Stimulated activated CD8-positive, alpha-beta memory T cell treated with anti-CD3 and anti-CD28 coated beads, Interleukin-4, amount 100 ng/mL, for 24 hours (primary cell): ENCODE data around the gene PNKD.

ENCODE experiments used
- DNase-seq: peaks from one replicate; pipeline ENCODE4 v3.0.0-alpha.2; 2020; ENCODE audit warnings: low read depth

The PNKD gene

DNA sequence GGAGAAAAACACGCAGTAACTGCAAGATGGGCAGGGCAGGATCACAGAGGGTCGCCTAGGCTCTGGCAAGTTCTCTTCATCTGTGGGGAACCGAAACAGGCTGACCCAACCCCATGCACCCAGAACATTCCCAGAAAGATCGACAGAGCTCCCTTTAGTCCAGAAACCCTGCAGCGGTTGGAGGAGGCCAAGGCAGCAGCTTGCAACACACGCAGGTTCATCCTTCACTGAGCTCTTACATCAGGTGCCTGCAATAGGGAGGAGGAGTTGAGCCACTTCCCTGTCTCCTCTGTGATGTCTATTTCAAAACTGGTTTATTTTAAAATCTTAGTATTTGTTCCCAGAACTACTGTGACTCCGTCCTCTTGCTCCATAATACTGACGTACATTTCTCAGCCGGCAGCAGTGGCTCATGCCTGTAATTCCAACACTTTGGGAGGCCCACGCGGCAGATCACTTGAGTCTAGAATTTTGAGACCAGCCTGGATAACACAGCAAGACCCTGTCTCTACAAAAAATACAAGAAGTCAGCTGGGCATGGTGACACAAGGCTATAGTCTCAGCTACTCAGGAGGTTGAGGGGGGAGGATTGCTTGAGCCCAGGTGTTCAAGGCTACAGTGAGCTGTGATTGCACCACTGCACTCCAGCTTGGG is 100.2 kb downstream of the PNKD start:
- DNase-seq: no peak

- DNase-seq: no peak
Observed at GRCh38 chr2:218371983-218372350, 101.6 kb downstream of the PNKD start.

GRCh38 chr2:218374795-218375194 is 104.5 kb downstream of the PNKD start:
- no peak for DNase-seq

DNA sequence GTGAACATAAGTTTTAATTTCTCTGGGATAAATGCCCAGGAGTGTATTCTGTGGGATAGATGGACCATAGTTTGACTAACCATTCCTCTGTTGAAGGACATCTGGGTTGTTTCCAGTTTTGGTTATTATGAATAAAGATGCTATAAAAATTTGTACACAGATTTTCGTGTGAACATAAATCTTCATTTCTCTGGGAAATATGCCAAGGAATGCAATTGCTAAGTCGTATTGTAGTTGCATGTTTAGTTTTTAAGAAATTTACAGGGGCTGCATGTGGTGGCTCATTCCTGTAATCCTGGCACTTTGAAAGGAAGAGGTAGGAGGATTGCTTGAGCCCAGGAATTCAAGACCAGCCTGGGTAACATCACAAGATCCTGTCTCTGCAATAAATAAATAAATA is 104.9 kb downstream of the PNKD start:
- DNase-seq: no peak

GRCh38 chr2:218378053-218378452 is 107.7 kb downstream of the PNKD start:
- no peak for DNase-seq

GRCh38 chr2:218381916-218382366 is 111.6 kb downstream of the PNKD start, which contains the start of gene SLC11A1:
TSS of gene SLC11A1 (plus strand) at chr2:218382273. CDS start at chr2:218382369, 96 bp downstream.
- no peak for DNase-seq

- no peak for DNase-seq
Observed at GRCh38 chr2:218382785-218383184, 112.5 kb downstream of the PNKD start.

DNA sequence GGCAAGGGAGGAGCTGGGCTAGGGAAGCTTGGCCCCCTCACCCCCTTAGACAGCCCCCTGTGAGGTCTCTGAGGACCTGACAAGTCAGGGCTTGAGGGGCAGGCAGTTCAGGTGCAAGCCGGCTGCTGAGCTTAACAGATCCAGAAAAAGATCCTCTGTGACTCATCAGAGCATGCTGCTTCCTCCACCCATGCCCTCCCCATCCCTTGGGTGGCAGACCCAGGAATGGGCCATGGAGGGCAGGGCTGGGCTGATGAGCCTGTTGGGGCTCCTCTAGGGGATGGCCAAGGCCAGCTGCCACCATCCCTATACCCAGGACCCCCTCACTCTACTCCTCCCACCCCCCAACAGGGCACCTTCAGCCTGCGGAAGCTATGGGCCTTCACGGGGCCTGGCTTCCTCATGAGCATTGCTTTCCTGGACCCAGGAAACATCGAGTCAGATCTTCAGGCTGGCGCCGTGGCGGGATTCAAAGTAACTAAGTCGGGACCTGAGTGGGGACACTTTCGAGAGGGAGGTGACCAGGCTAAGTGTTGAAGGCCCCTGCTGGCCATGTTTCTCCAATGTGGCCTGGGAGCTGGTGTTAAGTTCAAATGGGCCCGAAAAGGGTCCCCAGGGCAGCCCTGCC is 113.7 kb downstream of the PNKD start:
- no peak for DNase-seq

DNA sequence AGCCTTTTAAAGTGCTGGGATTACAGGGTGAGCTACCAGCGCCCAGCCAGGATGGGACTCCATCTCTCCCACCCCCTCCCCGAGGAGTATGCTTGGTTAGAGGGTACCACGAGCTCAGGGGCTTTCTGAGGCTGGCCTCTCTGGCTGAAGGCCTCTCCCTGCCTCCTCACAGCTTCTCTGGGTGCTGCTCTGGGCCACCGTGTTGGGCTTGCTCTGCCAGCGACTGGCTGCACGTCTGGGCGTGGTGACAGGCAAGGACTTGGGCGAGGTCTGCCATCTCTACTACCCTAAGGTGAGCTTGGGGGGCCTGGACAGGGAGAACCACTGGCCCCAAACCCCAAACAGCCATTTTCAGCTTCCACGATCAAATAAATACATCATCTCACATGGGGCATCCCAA is 114.7 kb downstream of the PNKD start:
- no peak for DNase-seq

DNA sequence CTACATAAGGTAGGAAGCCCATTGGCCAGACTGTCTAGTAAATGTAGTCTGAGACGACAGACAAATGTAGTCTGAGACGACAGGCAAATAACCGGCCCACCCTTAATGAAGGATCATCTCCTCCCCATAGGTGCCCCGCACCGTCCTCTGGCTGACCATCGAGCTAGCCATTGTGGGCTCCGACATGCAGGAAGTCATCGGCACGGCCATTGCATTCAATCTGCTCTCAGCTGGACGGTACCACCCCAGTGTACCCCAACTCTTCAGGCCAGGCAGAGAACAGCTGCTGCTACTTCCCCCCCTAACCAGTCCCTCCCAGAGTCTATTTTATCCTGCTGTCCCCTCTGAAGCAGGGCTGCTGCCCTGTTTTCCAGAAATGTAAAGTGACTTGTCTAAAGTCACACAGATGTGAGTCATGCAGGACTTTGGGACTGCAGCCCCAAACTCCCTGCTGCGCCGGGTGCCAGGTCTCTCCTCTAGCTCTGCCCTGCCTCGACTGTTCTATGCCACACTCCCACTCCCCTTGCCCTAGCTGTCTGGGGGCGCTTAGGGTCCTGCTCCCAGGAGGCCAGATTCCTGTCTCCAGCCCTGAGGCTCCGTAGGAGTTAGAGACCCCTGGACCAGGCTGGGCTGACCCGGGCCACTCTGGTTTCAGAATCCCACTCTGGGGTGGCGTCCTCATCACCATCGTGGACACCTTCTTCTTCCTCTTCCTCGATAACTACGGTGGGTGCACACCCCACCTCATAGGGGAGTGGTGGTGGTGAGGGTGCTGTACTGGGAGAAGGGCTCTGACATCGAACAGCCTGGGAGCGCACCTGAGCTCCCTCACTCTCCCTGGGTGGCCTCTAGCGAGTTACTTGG is 116.4 kb downstream of the PNKD start:
- no peak for DNase-seq

GRCh38 chr2:218387369-218388194 is 117.3 kb downstream of the PNKD start:
- no peak for DNase-seq

DNA sequence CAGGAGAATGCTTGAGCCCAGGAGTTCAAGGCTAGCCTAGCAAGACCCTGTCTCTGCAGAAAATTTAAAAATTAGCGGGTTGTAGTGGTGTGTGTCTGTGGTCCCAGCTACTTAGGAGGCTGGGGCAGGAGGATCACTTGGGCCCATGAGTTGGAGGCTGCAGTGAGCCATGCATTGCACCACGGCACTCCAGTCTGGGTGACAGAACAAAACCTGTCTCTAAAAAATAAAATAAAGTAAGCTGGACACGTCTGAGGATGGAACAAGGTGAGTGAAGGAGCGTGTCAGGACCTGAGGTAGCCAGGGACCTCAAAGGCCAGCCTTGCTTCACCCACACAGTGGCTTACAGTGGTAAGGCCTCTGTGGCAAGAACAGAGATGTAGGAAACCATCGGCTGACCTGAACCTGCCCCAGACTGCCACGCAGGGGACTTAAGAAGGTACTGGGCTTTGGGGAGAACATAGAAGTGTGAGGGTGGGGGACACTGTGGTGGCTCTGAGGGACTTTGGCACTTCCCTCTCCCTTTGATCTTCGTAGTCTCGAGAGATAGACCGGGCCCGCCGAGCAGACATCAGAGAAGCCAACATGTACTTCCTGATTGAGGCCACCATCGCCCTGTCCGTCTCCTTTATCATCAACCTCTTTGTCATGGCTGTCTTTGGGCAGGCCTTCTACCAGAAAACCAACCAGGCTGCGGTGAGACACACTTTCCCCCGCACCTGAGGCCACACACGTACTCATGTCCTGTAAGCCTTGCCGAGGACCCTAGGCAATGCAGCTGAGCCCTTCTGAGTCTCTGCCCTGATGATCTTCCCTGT is 119.2 kb downstream of the PNKD start:
- no peak for DNase-seq

- DNase-seq: no peak
Observed at GRCh38 chr2:218391202-218391601, 120.9 kb downstream of the PNKD start.

GRCh38 chr2:218392459-218392858 is 122.1 kb downstream of the PNKD start:
- no peak for DNase-seq

GRCh38 chr2:218392891-218393462 is 122.7 kb downstream of the PNKD start:
- DNase-seq: no peak

DNA sequence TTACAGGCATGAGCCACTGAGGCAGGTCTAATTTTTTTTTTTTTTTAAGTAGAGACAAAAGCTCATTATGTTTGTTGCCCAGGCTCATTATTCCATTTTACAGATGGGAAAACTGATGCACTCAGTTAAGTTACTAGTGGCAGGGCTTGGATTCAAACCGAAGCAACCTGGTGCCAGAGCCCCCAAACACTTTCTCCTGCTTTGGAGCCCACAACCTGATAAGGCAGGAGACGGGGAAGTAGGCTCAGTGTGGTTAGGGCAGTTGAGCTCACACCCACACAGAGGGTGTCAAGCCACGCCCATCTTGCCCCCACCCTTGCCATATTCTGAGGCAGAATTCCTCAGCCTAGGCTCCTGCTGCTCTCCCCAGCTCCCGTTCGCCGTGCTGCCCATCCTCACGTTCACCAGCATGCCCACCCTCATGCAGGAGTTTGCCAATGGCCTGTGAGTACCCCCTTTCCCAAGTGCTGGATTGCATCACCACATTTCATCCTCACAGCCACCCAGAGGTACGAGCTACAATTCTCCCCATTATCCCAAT is 123.5 kb downstream of the PNKD start:
- no peak for DNase-seq

DNA sequence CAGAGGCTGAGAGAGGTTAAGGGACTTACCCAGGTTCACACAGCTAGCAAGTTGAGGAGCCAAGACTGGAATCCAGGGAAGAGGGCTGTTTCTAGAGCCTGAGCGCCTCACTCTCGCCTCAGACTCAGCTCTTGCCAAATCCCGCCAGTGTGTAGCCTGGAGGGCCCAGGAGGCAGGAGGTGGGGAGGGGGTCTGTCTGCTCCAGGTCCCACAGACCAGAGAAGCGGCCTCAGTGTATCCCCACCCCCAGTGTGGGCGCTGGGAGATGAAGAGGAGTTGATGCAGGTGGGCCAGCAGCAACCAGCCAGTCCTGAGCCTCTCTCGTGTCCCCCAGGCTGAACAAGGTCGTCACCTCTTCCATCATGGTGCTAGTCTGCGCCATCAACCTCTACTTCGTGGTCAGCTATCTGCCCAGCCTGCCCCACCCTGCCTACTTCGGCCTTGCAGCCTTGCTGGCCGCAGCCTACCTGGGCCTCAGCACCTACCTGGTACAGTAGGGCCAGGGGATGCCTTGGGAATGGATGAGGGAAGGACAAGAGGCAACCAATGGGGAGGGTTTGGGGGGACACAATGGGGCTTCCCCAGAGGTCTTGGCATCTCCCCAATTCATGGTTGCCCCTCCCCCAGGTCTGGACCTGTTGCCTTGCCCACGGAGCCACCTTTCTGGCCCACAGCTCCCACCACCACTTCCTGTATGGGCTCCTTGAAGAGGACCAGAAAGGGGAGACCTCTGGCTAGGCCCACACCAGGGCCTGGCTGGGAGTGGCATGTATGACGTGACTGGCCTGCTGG is 124.2 kb downstream of the PNKD start:
- no peak for DNase-seq

GRCh38 chr2:218395090-218395444 is 124.7 kb downstream of the PNKD start:
- no peak for DNase-seq

DNA sequence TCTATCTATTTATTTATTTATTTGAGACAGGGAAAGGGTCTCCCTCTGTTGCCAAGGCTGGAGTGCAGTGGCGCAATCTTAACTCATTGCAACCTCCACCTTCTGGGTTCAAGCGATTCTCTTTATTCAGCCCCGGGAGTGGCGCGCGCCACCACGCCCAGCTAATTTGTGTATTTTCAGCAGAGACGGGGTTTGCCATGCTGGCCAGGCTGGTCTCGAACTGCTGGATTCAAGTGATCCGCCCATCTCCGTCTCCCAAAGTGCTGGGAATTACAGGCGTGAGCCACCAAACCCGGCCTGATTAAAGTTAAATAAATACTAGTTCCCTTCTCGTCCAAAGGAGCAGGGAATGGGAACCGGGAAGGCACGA is 125.1 kb downstream of the PNKD start:
- DNase-seq: no peak
